Measurements from ENCODE around the gene CFAP54. TPM values are rescaled to one million over a fixed set of nuclear protein-coding genes. Genes with fewer than 3 reads are reported as not detected.

Gene CFAP54
- total and polyA plus RNA-seq, 2 donors (not counting 3 experiments of a cell fraction or from before 2014, with no cell fraction given): 3.6 to 26.9 TPM

- dilution Hi-C loops (cut with MboI; ENCODE audit: extremely low pct_ligation_motif_present, low sequenced_read_pairs) (no loop called here), intact Hi-C loops (cut with micrococcal nuclease) (no loop called here)
- no peaks in the 10 kb centered on the region for H3K9me3 ChIP-seq (replicated peaks; ENCODE audit: control insufficient read depth, insufficient read depth, low read length)
- H3K4me1 ChIP-seq (ENCODE audit: control insufficient read depth, extremely low read depth, insufficient read depth, low read length): no peaks in the 10 kb centered on the region
- TF ChIP-seq, protein P1, sequence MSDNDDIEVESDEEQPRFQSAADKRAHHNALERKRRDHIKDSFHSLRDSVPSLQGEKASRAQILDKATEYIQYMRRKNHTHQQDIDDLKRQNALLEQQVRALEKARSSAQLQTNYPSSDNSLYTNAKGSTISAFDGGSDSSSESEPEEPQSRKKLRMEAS (IDR thresholded peaks at IDR 0.05; ENCODE audit: insufficient read depth, insufficient read length): no peak
- TF ChIP-seq POLR2A (IDR thresholded peaks at IDR 0.05; ENCODE audit: low read depth, low read length): no peak
- no peak for TF ChIP-seq EZH2 (IDR thresholded peaks at IDR 0.05; ENCODE audit: borderline replicate concordance, low read depth, low read length, severe bottlenecking)
- no peak for TF ChIP-seq JUN (IDR thresholded peaks at IDR 0.05; ENCODE audit: borderline replicate concordance, insufficient read depth, insufficient read length, low read depth)
- no peak for TF ChIP-seq MYC (IDR thresholded peaks at IDR 0.05; ENCODE audit: low read depth, low read length)
- no peak for TF ChIP-seq GATA2 (IDR thresholded peaks at IDR 0.05; ENCODE audit: insufficient read depth, insufficient read length, low read depth, low read length)
- TF ChIP-seq POLR2AphosphoS5 (IDR thresholded peaks at IDR 0.05; ENCODE audit: insufficient read depth, low read depth, low read length): no peak
- TF ChIP-seq CTCF (IDR thresholded peaks at IDR 0.05; ENCODE audit: extremely low read depth in 1 of 2, insufficient read depth in 1 of 2, low read depth in 1 of 2, low read length in 2 of 2): no peak
- no peaks in the 10 kb centered on the region for H4K20me1 ChIP-seq (replicated peaks; ENCODE audit: control insufficient read depth, extremely low read depth, insufficient read depth, low read length)
- no peaks in the 10 kb centered on the region for H3K27me3 ChIP-seq (ENCODE audit: control insufficient read depth in 2 of 2, insufficient read depth in 2 of 2, low read length in 2 of 2)
- DNase-seq (ENCODE audit: low read depth, low spot score) (no peak), FAIRE-seq (no peak)
- no peaks in the 10 kb centered on the region for H3K9me1 ChIP-seq (replicated peaks; ENCODE audit: control insufficient read depth, extremely low read depth, insufficient read depth, low read length)
- no peak overlapping the region for H3K27ac ChIP-seq (ENCODE audit: insufficient read depth, low read depth, low read length)
- H3K36me3 ChIP-seq (ENCODE audit: control insufficient read depth in 2 of 2, extremely low read depth in 1 of 2, insufficient read depth in 2 of 2, low read length in 2 of 2): peaks cover 0 to 6% of the 10 kb centered on the region in 2 experiments
- ChIA-PET POLR2A (no interaction called here), CTCF (no interaction called here)
- H3K4me3 ChIP-seq (replicated peaks in 1 of 3; ENCODE audit: insufficient read depth in 1 of 3, low read depth in 1 of 3, low read length in 3 of 3): no peak overlapping the region
- no peak overlapping the region for H3K9ac ChIP-seq (replicated peaks; ENCODE audit: extremely low read depth, insufficient read depth, low read length)
- H2AFZ ChIP-seq (ENCODE audit: low read depth, low read length): no peak overlapping the region
- no peak overlapping the region for H3K4me2 ChIP-seq (ENCODE audit: insufficient read depth, low read length)
- BruUV-seq (replicated peaks): no TSS peak
- H3K79me2 ChIP-seq (ENCODE audit: control insufficient read depth, insufficient read depth, low read length): no peaks in the 10 kb centered on the region
Observed at GRCh38 chr12:96803969-96804368, 314.6 kb downstream of the CFAP54 start.

Measured in endothelial cell of umbilical vein (primary cell).